ENCODE results near the gene PHF14. TPM values are rescaled to one million over a fixed set of nuclear protein-coding genes. Genes with fewer than 3 reads are reported as not detected.

The PHF14 gene
- total and polyA plus RNA-seq, 2 donors (not counting 3 experiments of a cell fraction or from before 2014, with no cell fraction given) = 8.8 to 43.4 TPM

GRCh38 chr7:11203224-11203623 lies 229.6 kb downstream of the PHF14 start:
- DNase-seq (ENCODE audit: low read depth, low spot score) = no peak
- H3K4me2 ChIP-seq (ENCODE audit: insufficient read depth, low read length) = no peak overlapping the region
- H3K27ac ChIP-seq (ENCODE audit: insufficient read depth, low read depth, low read length) = no peak overlapping the region
- H3K27me3 ChIP-seq (ENCODE audit: control insufficient read depth in 2 of 2, insufficient read depth in 2 of 2, low read length in 2 of 2) = peaks cover 0 to 2% of the 10 kb centered on the region in 2 experiments
- no peaks in the 10 kb centered on the region for H4K20me1 ChIP-seq (replicated peaks; ENCODE audit: control insufficient read depth, extremely low read depth, insufficient read depth, low read length)
- H3K4me3 ChIP-seq (replicated peaks in 1 of 3; ENCODE audit: insufficient read depth in 1 of 3, low read depth in 1 of 3, low read length in 3 of 3) = no peak overlapping the region
- TF ChIP-seq POLR2AphosphoS5 (IDR thresholded peaks at IDR 0.05; ENCODE audit: insufficient read depth, low read depth, low read length) = no peak
- TF ChIP-seq MAX (IDR thresholded peaks at IDR 0.05; ENCODE audit: insufficient read depth, insufficient read length) = no peak
- no peak for TF ChIP-seq JUN (IDR thresholded peaks at IDR 0.05; ENCODE audit: borderline replicate concordance, insufficient read depth, insufficient read length, low read depth)
- no peak for TF ChIP-seq EZH2 (IDR thresholded peaks at IDR 0.05; ENCODE audit: borderline replicate concordance, low read depth, low read length, severe bottlenecking)
- no peak for TF ChIP-seq MYC (IDR thresholded peaks at IDR 0.05; ENCODE audit: low read depth, low read length)
- TF ChIP-seq FOS (IDR thresholded peaks at IDR 0.05; ENCODE audit: borderline replicate concordance, insufficient read depth, low read length) = no peak
- TF ChIP-seq GATA2 (IDR thresholded peaks at IDR 0.05; ENCODE audit: insufficient read depth, insufficient read length, low read depth, low read length) = no peak
- TF ChIP-seq POLR2A (IDR thresholded peaks at IDR 0.05; ENCODE audit: low read depth, low read length) = no peak
- TF ChIP-seq CTCF (IDR thresholded peaks at IDR 0.05; ENCODE audit: extremely low read depth in 1 of 2, insufficient read depth in 1 of 2, low read depth in 1 of 2, low read length in 2 of 2) = no peak
- POLR2A ChIA-PET = no interaction called here
- intact Hi-C loops (cut with micrococcal nuclease) = no loop called here
- H3K9me3 ChIP-seq (replicated peaks; ENCODE audit: control insufficient read depth, insufficient read depth, low read length) = no peaks in the 10 kb centered on the region
- dilution Hi-C loops (cut with MboI; ENCODE audit: extremely low pct_ligation_motif_present, low sequenced_read_pairs) = no loop called here
- no peak overlapping the region for H3K9ac ChIP-seq (replicated peaks; ENCODE audit: extremely low read depth, insufficient read depth, low read length)
- H2AFZ ChIP-seq (ENCODE audit: low read depth, low read length) = no peak overlapping the region
- no peaks in the 10 kb centered on the region for H3K79me2 ChIP-seq (ENCODE audit: control insufficient read depth, insufficient read depth, low read length)
- H3K9me1 ChIP-seq (replicated peaks; ENCODE audit: control insufficient read depth, extremely low read depth, insufficient read depth, low read length) = no peaks in the 10 kb centered on the region
- H3K4me1 ChIP-seq (ENCODE audit: control insufficient read depth, extremely low read depth, insufficient read depth, low read length) = no peaks in the 10 kb centered on the region
- BruUV-seq (replicated peaks) = no TSS peak
- CTCF ChIA-PET = interaction anchor here (1.3 kb wide), 1 partner anchor 9 kb away, joined by 4 read pairs; no protein-coding TSS in a partner anchor
- no peaks in the 10 kb centered on the region for H3K36me3 ChIP-seq (ENCODE audit: control insufficient read depth in 2 of 2, extremely low read depth in 1 of 2, insufficient read depth in 2 of 2, low read length in 2 of 2)
- FAIRE-seq = no peak
